ENCODE results near the gene ANKRD40CL.

DNA sequence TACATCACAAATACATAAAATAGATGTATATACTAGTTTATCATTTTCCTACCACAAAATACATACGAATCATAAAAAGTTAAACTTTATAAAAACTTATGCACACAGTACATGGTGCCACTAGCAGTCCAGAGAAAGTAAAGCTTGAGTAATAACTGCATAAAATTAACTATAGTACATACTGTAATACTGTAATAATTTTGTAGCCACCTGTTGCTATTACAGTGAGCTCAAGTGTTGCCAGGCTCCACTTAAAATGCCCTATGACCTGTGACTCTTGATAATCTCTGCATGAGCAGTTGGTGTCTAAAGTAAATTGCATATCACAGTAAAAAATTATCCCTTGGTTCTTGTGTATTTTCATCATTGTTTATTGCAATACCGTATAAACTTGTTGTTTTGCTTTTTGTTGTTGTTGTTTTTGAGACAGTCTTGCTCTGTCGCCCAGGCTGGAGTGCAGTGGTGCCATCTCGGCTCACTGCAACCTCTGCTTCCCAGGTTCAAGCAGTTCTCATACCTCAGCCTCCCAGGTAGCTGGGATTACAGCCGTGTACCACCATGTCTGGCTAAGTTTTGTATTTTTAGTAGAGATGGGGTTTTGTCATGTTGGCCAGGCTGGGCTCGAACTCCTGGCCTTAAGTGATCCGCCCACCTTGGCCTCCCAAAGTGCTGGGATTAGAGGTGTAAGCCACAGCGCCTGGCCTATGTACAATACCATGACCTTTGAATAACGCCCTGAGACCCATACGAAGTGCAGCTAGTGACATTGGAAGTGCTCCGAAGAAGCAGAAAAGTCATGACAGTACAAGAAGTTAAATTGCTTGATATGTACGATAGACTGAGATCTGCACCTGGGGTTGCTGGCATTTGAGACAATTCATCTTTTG, 41.3 kb downstream of the ANKRD40CL start:
- TF ChIP-seq POLR2A (IDR thresholded peaks at IDR 0.05) (no peak), POLR2AphosphoS5 (IDR thresholded peaks at IDR 0.05) (no peak)
- TF ChIP-seq, protein P1, sequence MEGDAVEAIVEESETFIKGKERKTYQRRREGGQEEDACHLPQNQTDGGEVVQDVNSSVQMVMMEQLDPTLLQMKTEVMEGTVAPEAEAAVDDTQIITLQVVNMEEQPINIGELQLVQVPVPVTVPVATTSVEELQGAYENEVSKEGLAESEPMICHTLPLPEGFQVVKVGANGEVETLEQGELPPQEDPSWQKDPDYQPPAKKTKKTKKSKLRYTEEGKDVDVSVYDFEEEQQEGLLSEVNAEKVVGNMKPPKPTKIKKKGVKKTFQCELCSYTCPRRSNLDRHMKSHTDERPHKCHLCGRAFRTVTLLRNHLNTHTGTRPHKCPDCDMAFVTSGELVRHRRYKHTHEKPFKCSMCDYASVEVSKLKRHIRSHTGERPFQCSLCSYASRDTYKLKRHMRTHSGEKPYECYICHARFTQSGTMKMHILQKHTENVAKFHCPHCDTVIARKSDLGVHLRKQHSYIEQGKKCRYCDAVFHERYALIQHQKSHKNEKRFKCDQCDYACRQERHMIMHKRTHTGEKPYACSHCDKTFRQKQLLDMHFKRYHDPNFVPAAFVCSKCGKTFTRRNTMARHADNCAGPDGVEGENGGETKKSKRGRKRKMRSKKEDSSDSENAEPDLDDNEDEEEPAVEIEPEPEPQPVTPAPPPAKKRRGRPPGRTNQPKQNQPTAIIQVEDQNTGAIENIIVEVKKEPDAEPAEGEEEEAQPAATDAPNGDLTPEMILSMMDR (IDR thresholded peaks at IDR 0.05 in 8 of 11, conservative IDR thresholded peaks at IDR 0.05 in 3 of 11) = no peak
